SH-SY5Y (cell line): ENCODE measurements around the gene TRIM7.

Experiments used
- GATA2 ChIP-seq: IDR thresholded peaks from 2 replicates; pipeline ENCODE4 v1.6.1; 2011; ENCODE audit warnings: mild to moderate bottlenecking, low read depth, low read length
- GATA3 ChIP-seq: IDR thresholded peaks from 2 replicates; pipeline ENCODE4 v1.6.1; 2011; ENCODE audit warnings: low read depth, mild to moderate bottlenecking, low read length, moderate library complexity

DNA sequence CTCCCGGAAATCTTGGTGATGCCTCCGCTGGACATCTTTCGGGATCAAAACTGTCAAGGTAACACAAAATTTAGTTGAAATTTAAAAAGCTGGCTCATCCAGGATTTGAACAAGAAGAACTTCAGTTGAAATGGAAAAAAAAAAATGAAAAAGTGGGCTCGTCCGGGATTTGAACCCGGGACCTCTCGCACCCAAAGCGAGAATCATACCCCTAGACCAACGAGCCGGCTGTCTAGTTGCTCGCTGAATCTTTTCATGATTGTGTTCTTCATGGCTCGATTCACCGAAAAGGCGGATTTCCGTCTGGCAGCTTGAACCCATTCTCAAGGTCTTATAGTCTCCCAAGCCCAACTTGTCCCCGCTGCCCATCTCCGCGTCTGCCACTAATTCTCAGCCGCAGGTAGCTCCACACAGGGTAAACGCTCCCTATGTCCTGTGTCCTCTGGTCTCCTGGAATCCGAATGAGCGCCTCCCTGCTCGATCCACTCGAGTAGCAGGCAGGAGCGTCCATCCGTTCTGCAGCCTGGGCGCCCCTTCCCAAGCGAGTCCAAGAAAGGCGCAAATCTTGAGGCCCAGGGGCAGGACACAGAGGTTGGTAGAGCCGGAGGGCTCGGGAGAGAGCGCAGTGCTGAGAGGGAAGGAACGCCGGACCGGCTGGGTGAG is 16.2 kb downstream of the TRIM7 start:
- TF ChIP-seq GATA2, result no peak
- TF ChIP-seq GATA3, result no peak
